ENCODE measurements around the gene FOXE3.
"Not testable (repeated sequence)": the region's sequence is repeated elsewhere in the genome, so short reads cannot be mapped to it uniquely, and the experiment has no call there.

FOXE3 gene

GRCh38 chr1:47449822-47450552 lies 33.9 kb downstream of the FOXE3 start:
- DNase-seq (ENCODE audit: low spot score): no peak

DNA sequence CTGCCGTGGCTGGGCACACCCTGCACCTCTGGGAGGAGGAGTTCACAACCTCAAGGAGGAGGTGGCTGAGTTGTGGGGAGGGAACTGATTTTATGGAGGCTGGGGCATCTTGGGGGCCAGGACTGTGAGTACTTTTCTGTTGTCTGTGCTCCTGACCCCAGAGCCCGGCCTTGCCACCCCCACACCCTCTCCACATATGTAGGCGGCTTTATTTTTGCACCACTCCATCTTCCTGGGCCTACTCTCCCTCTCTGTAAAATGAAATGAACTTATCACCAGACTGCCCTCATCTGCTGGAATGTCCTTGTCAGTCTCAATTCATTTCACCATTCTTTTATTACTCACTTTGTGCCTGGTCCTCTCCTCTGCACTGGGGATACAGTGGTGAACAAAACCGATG lies 34.5 kb downstream of the FOXE3 start:
- DNase-seq (ENCODE audit: low spot score): no peak

GRCh38 chr1:47452426-47452825 lies 36.3 kb downstream of the FOXE3 start:
- no peak for DNase-seq (ENCODE audit: low spot score)

DNA sequence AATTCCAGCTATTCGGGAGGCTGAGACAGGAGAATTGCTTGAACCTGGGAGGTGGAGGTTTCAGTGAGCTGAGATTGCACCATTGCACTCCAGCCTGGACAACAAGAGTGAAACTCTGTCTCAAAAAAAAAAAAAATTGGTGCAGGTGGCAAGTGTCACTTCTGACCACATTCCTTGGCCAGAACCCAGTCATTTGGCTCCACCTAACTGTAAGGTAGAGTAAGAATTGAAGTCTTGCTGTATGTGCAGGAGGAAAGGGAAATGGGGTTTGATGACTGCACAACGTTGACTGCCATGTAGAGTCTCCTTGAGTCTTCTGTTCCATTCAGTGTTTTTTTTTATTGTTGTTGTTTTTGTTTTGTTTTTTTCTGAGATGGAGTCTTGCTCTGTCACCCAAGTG lies 37.8 kb downstream of the FOXE3 start:
- DNase-seq (ENCODE audit: low spot score): not testable (repeated sequence)

DNA sequence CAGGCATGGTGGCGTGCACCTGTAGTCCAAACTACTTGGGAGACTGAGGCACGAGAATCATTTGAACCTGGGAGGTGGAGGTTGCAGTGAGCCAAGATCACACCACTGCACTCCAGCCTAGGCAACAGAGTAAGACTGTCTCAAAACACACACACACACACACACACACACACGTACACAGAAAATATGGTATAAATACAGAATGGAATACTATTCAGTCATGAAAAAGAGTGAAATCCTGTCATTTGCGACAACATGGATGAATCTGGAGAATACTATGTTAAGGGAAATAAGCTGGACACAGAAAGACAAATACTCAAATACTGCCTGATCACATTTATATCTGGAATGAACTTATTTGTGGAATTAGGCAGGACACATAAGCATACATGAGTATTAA lies 40.2 kb downstream of the FOXE3 start:
- no peak for DNase-seq (ENCODE audit: low spot score)

- not testable (repeated sequence) for DNase-seq (ENCODE audit: low spot score)
These were observed 41.5 kb downstream of the FOXE3 start for GRCh38 chr1:47457547-47457946.

GRCh38 chr1:47459253-47459788 lies 43.2 kb downstream of the FOXE3 start:
- no peak for DNase-seq (ENCODE audit: low spot score)

GRCh38 chr1:47460040-47460439 lies 44.0 kb downstream of the FOXE3 start:
- no peak for DNase-seq (ENCODE audit: low spot score)

- DNase-seq (ENCODE audit: low spot score): no peak
These were observed 44.4 kb downstream of the FOXE3 start for GRCh38 chr1:47460456-47460855.

DNA sequence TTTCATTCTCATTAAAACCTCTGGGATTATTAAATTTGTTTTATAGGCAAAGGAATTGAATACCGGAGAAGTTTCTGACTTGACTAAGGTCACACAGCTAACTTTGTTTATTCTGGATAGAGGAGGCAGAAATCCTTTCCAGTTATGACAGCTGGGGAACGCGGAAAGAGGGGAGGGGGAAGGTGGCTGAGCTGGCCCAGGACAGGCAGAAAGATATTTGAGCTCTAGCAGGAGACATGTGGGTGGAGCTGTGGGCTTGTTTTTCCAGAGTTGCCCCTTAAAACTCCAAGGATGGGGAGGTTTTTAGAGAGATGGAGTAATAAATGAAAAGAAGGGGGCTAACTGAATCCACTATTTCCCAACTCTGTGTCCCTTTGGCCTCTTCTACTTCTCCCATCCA lies 49.5 kb downstream of the FOXE3 start:
- no peak for DNase-seq (ENCODE audit: low spot score)

Data from SW480 (cell line).